CD4-positive, alpha-beta T cell treated with Interleukin-15 for 4 hours (primary cell): ENCODE data around the gene TUBA8.
"Not testable (repeated sequence)": the region's sequence is repeated elsewhere in the genome, so short reads cannot be mapped to it uniquely, and the experiment has no call there.

Experiments
- DNase-seq: peaks from one replicate; pipeline ENCODE4 v3.0.0-alpha.2; 2020; ENCODE audit warnings: low spot score

TUBA8 gene

GRCh38 chr22:18106550-18107341 lies 3.9 kb upstream of the TUBA8 start:
- not testable (repeated sequence) for DNase-seq

DNA sequence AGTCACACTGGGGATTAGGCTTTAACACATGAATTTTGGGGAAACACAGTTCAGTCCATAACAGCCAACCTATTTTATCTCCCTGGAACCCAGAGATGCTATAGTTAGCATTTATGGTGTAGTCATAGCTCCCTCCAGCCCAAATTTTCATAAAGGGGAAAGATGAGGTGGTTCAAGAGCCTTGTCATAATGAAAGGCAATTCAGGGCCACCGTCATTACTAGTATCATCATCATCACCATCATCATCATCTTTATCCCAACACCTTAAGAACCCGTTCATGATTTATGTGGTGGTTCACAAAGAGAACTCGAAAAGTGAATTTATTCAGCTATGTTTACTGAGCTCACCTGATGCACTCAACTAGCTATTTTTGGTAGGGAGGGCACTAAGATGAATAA lies 2.4 kb upstream of the TUBA8 start:
- no peak for DNase-seq

- no peak for DNase-seq
Measured at GRCh38 chr22:18109410-18110193, 1.0 kb upstream of the TUBA8 start.

GRCh38 chr22:18110954-18111758 lies 547 bp downstream of the TUBA8 start:
- no peak for DNase-seq

DNA sequence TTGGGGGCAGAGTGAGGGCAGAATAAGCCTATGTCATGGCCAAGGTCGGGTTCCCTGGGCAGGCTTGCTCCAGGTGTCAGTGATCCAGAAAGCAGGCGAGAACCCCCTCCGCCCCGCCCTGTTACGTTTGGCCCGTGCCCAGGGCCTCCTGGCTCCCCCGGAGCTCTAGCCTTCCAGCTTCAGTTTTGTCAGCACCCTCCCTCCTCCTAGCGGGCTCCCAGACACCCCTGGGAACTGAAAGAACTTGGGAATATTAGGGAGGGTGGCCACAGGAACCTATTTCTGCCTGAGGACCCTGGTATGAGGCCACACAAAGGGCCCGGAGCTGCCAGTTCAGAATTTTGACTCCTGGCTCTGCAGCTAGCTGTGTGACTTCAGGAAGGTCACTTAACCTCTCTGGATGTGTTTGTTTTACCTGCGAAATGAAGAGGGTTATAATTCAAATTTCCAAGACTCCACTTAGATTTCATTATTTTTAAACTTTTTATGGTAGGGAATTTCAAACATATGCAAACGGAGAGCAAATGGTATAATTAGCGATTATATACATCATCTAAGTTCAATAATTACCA lies 1.2 kb downstream of the TUBA8 start:
- DNase-seq: no peak

DNA sequence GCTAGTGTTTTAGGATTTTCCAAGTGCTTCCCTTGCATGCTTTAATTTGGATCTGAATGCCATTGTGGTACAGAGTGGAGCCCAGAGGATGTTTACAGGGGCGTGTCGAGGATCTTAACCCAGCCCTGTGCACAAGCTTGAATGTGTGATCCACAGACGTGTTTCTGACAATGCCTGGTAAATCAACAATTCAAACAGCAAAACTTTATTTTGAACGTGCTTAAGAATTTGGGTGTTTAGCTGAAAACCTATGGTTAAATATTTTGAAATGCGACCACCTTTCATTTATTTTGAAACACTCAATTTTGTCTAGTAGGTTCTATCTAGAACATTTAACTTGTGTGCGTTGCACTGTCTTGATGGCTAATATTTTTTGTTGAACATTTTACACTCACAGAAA lies 1.8 kb downstream of the TUBA8 start:
- DNase-seq: no peak

DNA sequence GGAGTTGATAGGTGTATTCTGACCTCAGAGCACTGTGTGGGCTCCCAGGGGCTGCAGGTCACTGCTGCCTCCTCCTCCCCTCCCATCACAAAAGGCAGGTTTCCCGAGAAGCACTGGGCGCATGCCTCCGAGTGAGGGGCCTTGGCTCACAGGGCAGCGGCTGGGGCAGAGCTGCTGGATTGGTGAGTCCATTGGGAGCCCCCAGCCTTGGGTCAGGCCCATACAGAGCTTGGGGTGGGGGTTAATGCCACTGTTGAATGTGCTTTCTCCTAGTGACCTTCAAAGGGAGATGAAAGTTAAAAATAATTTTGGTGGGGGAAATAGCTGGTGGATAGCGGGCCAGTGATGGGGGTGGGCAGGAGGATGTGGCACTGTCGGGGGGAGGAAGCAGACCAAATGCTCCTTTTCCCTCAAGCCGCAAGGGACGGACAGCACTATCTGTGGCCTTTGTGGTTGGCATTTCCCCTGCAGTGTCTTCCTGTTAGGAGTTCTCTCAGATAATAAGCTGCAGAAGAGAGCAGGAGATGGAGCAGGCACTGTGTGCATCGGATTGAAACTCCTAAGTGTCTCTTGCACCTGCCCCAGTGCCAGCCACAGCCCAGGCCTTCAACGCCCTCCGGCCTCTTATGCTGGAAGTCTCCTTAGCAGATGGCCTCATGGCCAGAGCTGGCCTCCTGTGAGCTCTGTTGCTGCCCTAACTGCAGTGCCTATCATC lies 3.2 kb downstream of the TUBA8 start:
- DNase-seq: no peak

DNA sequence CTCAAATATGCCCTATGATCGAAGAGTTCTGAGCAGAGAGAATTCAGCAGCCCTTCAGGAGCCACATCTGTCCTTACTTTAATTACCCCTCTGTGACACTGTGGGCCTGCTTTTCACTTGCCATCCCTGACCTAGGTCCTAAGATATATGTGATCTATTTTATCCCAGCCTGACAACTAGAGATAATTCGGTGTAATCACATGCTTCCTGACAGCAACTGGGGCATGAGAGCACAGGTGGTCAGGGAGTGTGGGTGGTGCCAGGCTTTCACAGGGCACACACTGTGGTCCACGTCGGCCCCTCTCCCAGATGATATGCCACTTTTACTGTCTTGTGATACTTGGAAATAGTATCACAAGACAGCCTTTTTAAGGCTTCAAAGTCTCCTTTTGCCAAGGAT lies 3.9 kb downstream of the TUBA8 start:
- no peak for DNase-seq

DNA sequence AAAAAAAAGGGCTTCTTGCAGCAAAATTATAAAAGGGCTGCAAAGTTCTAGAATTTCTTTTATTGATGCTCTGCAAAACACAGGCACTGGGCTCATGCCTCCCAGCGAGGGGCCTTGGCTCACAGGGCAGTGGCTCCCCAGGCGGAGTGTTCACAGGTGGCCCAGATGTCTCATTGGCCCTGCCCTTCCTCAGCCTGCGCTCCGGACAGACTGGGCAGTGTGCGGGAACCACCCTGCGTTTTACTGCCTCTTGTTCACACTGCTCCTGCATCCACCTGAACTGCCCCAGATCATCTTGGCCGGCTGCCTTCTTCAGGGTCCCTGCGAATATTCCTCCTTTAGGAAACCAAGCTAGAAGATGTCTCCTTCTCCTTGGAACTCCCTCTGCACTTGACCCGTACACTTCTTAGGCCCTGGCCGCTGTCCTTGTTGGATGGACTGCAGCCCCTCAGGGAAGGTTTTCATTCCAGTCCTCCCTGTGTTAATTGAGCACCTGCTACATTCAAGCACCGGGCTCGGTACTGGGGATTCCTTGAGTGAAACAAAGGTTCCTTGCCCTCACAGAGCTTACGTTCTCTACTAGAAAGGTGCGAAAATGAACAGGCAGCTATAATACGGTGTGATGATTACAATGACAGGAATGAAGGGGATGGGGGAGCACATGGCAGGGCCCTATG lies 4.5 kb downstream of the TUBA8 start:
- no peak for DNase-seq

- DNase-seq: no peak
Measured at GRCh38 chr22:18115906-18116371, 5.3 kb downstream of the TUBA8 start.

- DNase-seq: no peak
Measured at GRCh38 chr22:18116634-18117033, 6.0 kb downstream of the TUBA8 start.

- no peak for DNase-seq
Measured at GRCh38 chr22:18118345-18118915, 7.8 kb downstream of the TUBA8 start.

DNA sequence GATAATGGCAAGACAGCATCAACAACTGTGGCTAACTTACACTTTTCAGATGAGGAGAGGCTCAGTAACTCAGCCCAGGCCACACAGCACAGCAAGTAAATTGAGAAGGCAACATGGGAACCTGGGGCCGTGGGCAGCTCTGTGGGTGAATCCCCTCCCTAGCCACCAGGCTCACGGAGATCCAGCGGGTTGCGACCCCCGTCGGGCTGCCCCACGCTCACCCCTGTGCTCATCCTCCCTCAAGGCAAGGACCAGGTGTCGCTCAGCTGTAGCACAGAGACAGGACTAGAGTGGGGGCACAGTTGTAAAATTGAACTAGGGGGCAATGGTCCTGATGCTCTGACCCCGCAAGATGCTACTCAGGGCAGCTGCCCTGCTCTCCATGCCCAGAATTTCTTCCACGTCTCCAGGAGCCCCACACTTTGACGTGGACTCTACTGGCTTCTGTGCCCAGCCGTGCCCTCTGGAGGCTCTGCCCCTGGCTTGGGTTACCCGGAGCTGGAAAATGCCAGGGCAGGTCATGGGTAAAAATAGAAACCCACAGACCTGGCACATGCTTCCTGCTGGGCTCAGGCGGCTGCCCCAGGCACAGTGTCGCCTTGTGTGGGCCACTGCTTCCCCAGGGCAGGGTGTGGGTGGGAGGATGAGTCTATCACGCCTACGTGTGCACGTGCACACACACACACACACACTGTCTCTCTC lies 9.0 kb downstream of the TUBA8 start:
- no peak for DNase-seq

DNA sequence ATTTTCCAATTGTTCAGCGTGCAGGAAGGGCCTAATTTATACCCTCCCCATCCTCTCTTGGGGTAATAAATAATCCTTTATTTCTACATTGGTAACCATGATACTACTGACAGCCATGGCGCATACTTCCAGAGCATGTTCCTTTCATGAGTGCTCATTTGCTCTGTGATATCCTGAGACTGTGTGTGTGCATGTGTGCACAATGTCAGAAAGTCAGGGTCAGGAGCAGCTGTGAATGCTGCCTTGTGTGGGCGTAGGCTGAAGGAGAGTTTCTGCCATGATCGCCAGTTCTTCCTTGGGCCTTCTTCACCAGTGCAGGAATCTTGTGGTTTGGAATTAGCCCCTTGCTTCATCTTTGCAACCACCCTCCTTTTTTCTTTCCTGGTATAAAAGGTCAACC lies 10.2 kb downstream of the TUBA8 start:
- no peak for DNase-seq

- DNase-seq: no peak
Measured at GRCh38 chr22:18121506-18121905, 10.9 kb downstream of the TUBA8 start.

DNA sequence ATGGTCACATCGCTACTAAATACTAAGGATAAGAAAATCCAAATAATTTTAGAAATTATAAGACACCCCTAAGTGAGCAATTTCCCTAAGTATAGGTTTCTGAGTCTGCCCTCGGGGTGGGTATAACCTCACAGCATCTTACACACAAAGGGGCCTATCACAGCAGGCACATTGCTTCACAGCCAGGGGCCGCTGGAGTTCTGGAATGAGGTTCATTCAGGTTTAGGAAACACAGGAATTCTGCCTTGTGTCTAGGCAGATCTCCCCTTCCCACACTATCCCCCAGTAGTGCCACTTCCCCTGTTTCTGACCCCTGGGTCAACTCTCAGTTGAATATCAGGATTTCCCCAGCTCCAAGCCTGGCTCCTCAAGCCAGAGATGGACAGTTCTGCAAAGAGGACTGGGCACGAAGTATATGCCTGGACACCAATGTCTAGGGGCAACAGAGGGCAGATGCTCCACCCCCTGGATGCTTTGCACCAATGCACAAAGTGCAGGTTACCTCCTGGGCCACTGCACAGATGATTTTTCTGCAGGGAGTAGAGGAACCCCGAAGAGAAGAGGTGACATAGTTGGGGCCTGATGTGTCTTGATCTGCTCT lies 11.4 kb downstream of the TUBA8 start:
- no peak for DNase-seq

GRCh38 chr22:18123476-18124025 lies 12.9 kb downstream of the TUBA8 start:
- DNase-seq: not testable (repeated sequence)

- DNase-seq: no peak
Measured at GRCh38 chr22:18126606-18127005, 16.0 kb downstream of the TUBA8 start.

GRCh38 chr22:18130018-18130417 lies 19.4 kb downstream of the TUBA8 start:
- DNase-seq: no peak
